Measurements from ENCODE around the gene LCE2B.
"Not testable (repeated sequence)": the region's sequence is repeated elsewhere in the genome, so short reads cannot be mapped to it uniquely, and the experiment has no call there.

- not testable (repeated sequence) for TF ChIP-seq CTCF, POLR2A (IDR thresholded peaks at IDR 0.05)
Measured at GRCh38 chr1:152666171-152666570, 19.8 kb upstream of the LCE2B start.

All from adrenal gland (tissue), 5 donors.